T follicular helper cell (primary cell): ENCODE measurements around the gene HERC4.

ENCODE experiments used
- DNase-seq: peaks from one replicate; pipeline ENCODE4 v3.0.0-alpha.2; 2020; ENCODE audit warnings: low read depth

Gene HERC4

GRCh38 chr10:67965456-67965855 lies 109.6 kb downstream of the HERC4 start:
- no peak for DNase-seq

- DNase-seq = no peak
Measured at GRCh38 chr10:67959839-67960476, 115.1 kb downstream of the HERC4 start.

DNA sequence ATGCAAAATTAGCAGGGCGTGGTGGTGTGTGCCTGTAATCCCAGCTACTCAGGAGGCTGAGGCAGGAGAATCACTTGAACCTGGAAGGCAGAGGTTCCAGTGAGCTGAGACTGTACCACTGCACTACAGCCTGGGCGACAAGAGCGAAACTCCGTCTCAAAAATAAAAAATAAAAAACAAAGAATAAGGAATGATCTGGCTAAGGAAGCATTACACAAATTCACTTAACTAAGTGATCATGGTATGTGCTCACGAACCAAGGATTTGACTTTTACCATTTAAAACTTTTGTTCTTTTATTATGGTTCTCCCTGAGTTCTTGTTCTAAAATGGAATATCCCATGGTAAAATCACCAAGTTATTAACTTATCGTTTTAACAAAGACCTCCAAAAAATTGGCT lies 119.5 kb downstream of the HERC4 start:
- no peak for DNase-seq

DNA sequence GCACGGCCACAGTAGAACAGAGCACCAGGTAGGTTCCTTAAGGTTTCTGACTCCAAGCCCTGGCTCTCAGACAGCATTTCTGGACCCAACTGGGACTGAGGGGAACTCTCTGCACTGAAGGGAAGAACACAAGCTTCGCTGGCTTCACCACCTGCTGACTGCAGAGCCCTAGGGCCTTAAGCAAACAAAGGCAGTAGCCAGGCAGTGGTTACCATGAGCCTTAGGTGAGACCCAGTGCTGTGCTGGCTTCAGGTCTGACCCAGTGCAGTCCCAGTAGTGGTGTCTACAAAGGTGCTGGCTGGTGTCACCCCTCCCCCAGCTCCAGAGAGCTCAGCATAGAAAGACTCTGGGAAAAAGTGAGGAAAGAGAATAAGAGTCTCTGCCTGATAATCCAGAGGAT lies 131.2 kb downstream of the HERC4 start:
- DNase-seq = no peak

- DNase-seq = no peak
Measured at GRCh38 chr10:67936416-67936815, 138.7 kb downstream of the HERC4 start.

GRCh38 chr10:67935223-67935622 lies 139.9 kb downstream of the HERC4 start:
- no peak for DNase-seq

DNA sequence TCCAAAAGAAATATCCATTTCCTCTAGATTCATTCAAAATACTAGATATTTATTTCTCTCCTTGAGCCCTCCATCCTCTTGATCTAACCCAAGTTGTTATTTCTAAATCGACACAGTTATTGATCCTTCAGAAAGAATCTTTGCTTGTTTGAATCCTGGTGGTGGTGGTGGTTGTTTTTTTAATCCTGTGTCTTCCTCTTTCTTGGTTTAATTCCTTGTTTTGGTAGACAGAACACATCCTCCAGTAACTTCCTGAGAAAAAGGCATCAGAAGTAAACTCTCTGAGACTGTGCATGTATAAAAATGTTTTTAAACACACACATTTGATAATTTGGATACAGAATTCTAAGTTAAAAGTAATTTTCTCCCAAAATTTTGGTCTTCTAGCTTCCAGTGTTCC lies 140.7 kb downstream of the HERC4 start:
- DNase-seq = no peak

DNA sequence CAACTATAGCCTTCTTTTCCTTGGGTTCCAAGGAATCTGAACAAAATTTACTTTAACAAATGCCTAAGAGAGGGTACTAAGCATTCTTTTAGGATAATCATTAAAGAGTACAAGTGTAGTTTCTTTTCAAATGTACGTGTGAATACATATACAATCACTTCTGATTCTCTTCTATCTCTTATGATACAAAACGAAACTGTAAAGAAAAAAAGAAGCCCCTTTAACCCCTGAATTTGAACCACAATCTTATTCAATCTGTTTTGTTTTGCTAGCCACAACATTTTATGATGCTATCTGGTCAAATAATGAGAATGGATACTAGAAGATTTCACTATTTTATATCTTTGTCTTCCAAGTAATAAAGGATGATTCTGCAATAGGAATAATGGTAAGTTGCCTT lies 141.9 kb downstream of the HERC4 start:
- no peak for DNase-seq

DNA sequence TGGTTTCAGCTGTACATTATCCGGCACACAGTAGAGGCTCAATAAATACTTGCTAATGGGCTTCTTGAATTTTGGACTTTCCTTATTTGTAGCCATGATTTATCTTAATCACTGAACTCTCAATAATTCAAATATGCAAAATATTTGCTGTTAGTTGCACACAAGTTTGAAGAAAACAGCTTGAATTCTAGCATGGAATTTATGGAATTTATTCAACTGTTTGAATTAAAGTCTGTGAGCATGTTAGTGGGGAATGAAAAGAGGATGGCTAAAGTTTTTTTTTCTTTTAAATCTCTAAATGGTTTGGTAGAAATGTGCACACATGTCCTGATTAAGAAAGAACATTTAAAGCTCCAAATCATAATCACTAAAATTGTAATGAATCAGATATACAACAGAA lies 148.1 kb downstream of the HERC4 start:
- no peak for DNase-seq

DNA sequence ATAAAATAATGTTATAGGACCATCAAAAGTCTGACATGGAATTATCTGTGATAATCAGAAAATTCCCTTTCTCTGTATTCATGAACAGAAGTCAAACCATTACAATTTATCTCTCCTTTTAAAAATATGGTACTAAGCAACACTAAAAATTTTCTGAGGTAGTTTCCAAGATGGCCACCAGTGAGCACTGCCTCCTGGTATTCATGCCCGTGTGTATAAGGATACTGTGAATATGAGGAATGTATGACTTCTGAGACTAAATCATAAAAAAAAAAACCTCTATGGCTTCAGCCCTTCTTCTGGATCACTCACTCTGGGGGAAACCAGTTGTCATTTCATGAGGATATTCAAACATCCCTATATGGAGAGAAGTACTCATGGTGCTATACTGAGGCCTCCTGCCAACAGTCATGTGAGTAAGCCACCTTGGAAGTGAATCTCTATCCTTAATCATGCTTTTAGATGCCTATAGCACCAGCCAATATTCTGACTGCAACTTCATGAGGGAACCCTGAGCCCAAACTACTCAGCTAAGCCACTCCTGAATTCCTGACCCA lies 149.6 kb downstream of the HERC4 start:
- DNase-seq = no peak

DNA sequence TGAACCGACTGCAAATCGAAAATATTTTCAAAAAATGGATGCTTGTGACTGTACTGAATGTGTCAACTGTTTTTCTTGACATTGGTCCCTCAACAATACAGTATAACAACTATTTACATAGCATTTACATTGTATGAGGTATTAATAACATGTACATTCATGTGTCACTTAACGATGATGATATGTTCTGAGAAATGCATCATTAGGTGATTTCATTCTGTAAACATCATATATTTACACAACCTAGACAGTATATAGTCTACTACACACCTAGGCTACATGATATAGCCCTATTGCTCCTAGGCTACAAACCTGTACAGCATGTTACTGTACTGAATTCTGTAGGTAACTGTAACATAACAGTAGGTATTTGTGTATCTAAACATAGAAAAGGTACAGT lies 150.9 kb downstream of the HERC4 start:
- no peak for DNase-seq

DNA sequence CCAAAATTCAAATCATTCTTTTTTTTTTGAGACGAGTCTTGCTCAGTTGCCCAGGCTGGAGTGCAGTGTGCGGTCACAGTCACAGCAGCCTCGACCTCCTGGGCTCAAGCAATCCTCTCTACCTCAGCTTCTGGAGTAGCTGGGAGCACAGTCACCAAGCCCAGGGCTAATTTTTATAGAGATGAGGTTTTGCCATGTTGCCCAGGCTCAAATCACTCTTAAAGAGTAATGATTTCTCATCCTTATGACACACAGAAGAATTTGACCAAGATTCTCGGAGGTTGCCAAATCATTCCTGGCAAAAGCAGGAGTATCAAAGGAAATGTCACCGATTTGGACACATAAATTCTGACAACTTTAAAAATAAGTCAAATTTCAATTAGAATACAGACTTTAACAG lies 151.5 kb downstream of the HERC4 start:
- no peak for DNase-seq

GRCh38 chr10:67921065-67921464 lies 154.0 kb downstream of the HERC4 start:
- DNase-seq = no peak

DNA sequence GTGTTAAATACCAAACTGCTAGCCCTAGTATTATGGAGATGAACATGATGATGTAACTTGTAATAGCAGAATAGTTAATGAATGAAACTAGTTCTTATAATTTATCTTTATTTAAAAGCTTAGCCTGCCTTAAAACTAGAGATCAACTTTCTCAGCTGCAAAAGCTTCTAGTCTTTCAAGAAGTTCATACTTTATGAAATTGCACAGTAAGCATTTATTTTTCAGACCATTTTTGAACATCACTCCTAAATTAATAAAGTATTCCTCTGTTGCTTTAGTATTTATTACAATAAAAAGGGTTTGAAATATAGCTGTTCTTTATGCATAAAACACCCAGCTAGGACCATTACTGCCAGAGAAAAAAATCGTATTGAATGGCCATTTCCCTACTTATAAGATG lies 157.4 kb downstream of the HERC4 start:
- no peak for DNase-seq

GRCh38 chr10:67917169-67917568 lies 157.9 kb downstream of the HERC4 start:
- no peak for DNase-seq

- DNase-seq = no peak
Measured at GRCh38 chr10:67914777-67915340, 160.2 kb downstream of the HERC4 start.

- no peak for DNase-seq
Measured at GRCh38 chr10:67912331-67912946, 162.6 kb downstream of the HERC4 start.

GRCh38 chr10:67903581-67903980 lies 171.5 kb downstream of the HERC4 start:
- no peak for DNase-seq

- DNase-seq = no peak
Measured at GRCh38 chr10:67893637-67894036, 181.4 kb downstream of the HERC4 start.

GRCh38 chr10:67884842-67885670 lies 190.0 kb downstream of the HERC4 start:
- peak; percentile 69 for DNase-seq

GRCh38 chr10:67884313-67884841 lies 190.7 kb downstream of the HERC4 start, which contains the start of gene SIRT1:
Gene SIRT1 (plus strand): TSS chr10:67884656. CDS start chr10:67884722, 66 bp downstream.
- DNase-seq = peak; percentile 87

DNA sequence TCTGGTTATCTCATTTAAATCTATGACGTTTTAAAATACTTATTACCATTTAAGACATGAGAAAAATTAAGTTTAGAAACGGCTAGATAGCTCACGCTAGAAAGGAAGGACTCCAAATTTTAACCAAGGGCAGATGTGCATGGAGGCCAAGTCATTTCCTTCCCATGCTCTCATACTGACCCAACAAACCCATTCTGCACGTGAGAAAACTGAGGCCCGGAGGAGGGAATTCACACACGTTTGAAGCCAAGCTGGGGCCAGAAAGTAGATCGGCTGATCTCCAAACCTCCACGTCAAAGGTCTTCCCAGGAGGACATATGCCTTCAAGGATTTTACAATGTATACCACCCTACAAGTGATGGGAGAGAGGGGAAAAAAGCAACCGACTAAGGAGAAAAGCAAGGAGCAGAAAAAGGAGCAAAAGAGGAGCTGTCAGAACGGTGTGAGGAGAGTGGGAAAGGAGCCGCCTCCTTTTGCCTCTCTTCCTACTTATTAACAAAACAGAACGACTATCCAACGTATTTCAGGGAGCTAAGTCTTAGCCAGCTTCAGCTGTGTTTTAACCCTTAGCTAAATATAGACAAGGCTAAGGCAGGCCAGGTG lies 191.3 kb downstream of the HERC4 start:
- no peak for DNase-seq
